Erythroblast (primary cell): Measurements from ENCODE around the gene THADA.

ENCODE experiments used
- GATA1 ChIP-seq: IDR thresholded peaks from 2 replicates; pipeline ENCODE4 v1.6.1; 2011; ENCODE audit warnings: low read depth, mild to moderate bottlenecking, control low read depth, low read length, moderate library complexity
- POLR2A ChIP-seq: IDR thresholded peaks from 2 replicates; pipeline ENCODE4 v1.6.1; 2011; ENCODE audit warnings: mild to moderate bottlenecking, low read length

DNA sequence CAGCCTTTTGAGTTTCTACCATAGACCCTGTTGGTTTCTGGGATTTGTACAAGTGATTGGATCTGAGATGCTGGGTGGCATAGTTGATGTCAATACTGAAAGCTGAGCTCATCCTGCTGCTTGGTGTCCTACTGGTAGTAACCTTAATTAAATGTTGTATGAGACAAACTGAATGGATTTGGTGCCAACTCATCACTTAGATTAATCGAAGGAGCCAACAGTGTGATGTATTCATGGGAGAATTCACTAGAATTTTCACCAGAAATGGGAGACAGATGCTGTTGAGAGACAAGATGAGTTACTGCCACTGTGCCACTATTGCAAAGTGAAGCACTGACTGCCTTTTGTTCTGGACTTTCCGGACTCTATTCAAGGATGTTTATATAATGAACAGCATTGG is 158.5 kb downstream of the THADA start:
- TF ChIP-seq POLR2A: no peak
- no peak for TF ChIP-seq GATA1
